Measurements from ENCODE around the gene SHPK. TPM values are rescaled to one million over a fixed set of nuclear protein-coding genes. Genes with fewer than 3 reads are reported as not detected.
A peak's percentile ranks its signal among the peaks of the same experiment; 100 is the strongest.

The SHPK gene
- total and polyA plus RNA-seq, 2 of the 4 experiments (the other 2 are of a cell fraction) = 11.1 to 14.3 TPM

DNA sequence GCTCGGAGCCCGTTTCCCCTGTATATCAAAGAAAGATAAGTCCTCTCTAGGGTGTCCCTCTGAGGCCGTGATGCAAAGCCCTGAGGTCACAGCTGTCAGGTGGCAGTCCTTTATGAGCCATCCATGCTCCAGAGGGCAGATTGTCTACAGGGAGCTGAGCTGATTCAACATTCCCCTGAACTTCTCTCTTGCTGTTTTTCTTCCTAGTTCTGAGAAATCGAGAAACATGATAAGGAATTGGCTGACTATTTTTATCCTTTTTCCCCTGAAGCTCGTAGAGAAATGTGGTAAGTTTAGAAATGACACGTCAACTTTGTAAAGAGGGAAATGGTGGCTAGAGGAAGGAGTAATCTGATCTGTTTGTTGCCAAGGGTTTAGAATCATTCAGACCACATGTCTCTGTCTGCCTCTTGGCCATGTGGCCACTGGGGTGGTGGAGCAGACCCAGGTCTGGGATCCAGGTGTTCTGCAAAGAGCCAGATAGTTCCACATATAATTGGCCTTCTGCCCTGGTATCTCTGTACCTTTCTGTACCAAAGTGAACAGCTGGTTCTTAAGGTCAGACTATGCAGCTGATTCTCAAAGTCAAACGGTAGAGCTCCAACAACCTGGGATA, 4.0 kb upstream of the SHPK start:
- Histone ChIP-seq H2BK15ac (ENCODE audit: low read depth, low read length) (no peak overlapping the region; the same call in 2 of the 3 replicates), H3K4me3 (ENCODE audit: insufficient read depth, low read depth, low read length) (no peak overlapping the region), H4K91ac (ENCODE audit: insufficient read depth, low read depth, low read length) (no peak overlapping the region), H4K8ac (ENCODE audit: low read depth in 2 of 2, low read length in 2 of 2) (peak overlapping the region in 1 of 2 experiments; percentile 32; a peak in 1 of 4 replicates), H3K9me1 (ENCODE audit: insufficient read depth, low read length) (peaks cover 8% of the 10 kb centered on the region; the same call in 1 of the 2 replicates), H2BK5ac (ENCODE audit: low read depth, low read length, poor library complexity, severe bottlenecking) (peak overlapping the region; percentile 35), H3K27ac (ENCODE audit: insufficient read depth, low read length) (peak overlapping the region; percentile 41; the same call in 1 of the 2 replicates), H3K14ac (replicated peaks; ENCODE audit: low read depth, low read length) (no peak overlapping the region), H3K18ac (ENCODE audit: low read depth, low read length) (no peak overlapping the region), H3K4ac (ENCODE audit: low read depth, low read length) (no peak overlapping the region), H2AK9ac (replicated peaks; ENCODE audit: low read depth, low read length, poor library complexity) (peak overlapping the region; percentile 83), H4K5ac (ENCODE audit: low read depth, low read length) (no peak overlapping the region), H2AFZ (replicated peaks; ENCODE audit: low read length, poor library complexity) (peak overlapping the region; percentile 34), H3K4me1 (ENCODE audit: control insufficient read depth, insufficient read depth, low read length) (peaks cover 5% of the 10 kb centered on the region), H4K20me1 (ENCODE audit: insufficient read depth, low read length) (peaks cover 3% of the 10 kb centered on the region; the same call in 1 of the 2 replicates), H3K79me1 (ENCODE audit: low read depth in 1 of 2, low read length in 2 of 2) (peaks cover 7 to 28% of the 10 kb centered on the region in 2 experiments), H3K9ac (ENCODE audit: low read depth, low read length) (no peak overlapping the region), H2BK120ac (ENCODE audit: low read depth, low read length) (no peak overlapping the region), H3K23ac (ENCODE audit: low read depth, low read length) (no peak overlapping the region), H2AK5ac (ENCODE audit: low read depth, low read length) (no peak overlapping the region), H3K56ac (ENCODE audit: extremely low read depth, insufficient read depth, low read length) (no peak overlapping the region), H3K36me3 (ENCODE audit: control insufficient read depth, insufficient read depth, low read length) (peaks cover 12% of the 10 kb centered on the region; the same call in 1 of the 2 replicates), H3K27me3 (ENCODE audit: control insufficient read depth, insufficient read depth, low read length) (no peaks in the 10 kb centered on the region), H3K9me3 (ENCODE audit: control insufficient read depth, insufficient read depth, low read length) (no peaks in the 10 kb centered on the region), H3K4me2 (ENCODE audit: low read depth, low read length) (peak overlapping the region; percentile 7; the same call in 1 of the 2 replicates), H2BK20ac (ENCODE audit: low read depth, low read length) (no peak overlapping the region)
- intact Hi-C loops (cut with micrococcal nuclease) = loop anchor here (5.0 kb wide), 1 partner anchor 103 kb away; no protein-coding TSS in a partner anchor
- in situ Hi-C loops (cut with MboI; ENCODE audit: low sequenced_read_pairs) = loop anchor here (10.0 kb wide), 2 partner anchors 595 to 805 kb away; no protein-coding TSS in a partner anchor
- DNase-seq (peak; percentile 74), ATAC-seq (ENCODE audit: low read depth) (no peak)
- POLR2A ChIA-PET (ENCODE audit: unreplicated experiment) = no interaction called here
- CTCF ChIA-PET = no interaction called here
- BruUV-seq (replicated peaks) = no TSS peak
- 90% methylated on average over 2 of the region's 7 CpGs; no CpG with 5 or more reads in 1 of the 2 experiments for WGBS, 2 experiments (ENCODE audit: extremely low coverage in 2 of 2, insufficient read length in 1 of 2)
- TF ChIP-seq, protein P1, sequence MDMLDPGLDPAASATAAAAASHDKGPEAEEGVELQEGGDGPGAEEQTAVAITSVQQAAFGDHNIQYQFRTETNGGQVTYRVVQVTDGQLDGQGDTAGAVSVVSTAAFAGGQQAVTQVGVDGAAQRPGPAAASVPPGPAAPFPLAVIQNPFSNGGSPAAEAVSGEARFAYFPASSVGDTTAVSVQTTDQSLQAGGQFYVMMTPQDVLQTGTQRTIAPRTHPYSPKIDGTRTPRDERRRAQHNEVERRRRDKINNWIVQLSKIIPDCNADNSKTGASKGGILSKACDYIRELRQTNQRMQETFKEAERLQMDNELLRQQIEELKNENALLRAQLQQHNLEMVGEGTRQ (IDR thresholded peaks at IDR 0.05; ENCODE audit: low read depth, low read length) = peak; percentile 62; the same call in 1 of the 2 replicates
- TF ChIP-seq MXI1 (IDR thresholded peaks at IDR 0.05; ENCODE audit: borderline replicate concordance, low read depth, low read length) (peak; percentile 93), RAD21 (IDR thresholded peaks at IDR 0.05; ENCODE audit: low read length) (no peak), POLR2A (IDR thresholded peaks at IDR 0.05; ENCODE audit: low read depth, low read length) (no peak), BHLHE40 (IDR thresholded peaks at IDR 0.05; ENCODE audit: low read depth, low read length) (no peak)
- TF ChIP-seq, protein P2, sequence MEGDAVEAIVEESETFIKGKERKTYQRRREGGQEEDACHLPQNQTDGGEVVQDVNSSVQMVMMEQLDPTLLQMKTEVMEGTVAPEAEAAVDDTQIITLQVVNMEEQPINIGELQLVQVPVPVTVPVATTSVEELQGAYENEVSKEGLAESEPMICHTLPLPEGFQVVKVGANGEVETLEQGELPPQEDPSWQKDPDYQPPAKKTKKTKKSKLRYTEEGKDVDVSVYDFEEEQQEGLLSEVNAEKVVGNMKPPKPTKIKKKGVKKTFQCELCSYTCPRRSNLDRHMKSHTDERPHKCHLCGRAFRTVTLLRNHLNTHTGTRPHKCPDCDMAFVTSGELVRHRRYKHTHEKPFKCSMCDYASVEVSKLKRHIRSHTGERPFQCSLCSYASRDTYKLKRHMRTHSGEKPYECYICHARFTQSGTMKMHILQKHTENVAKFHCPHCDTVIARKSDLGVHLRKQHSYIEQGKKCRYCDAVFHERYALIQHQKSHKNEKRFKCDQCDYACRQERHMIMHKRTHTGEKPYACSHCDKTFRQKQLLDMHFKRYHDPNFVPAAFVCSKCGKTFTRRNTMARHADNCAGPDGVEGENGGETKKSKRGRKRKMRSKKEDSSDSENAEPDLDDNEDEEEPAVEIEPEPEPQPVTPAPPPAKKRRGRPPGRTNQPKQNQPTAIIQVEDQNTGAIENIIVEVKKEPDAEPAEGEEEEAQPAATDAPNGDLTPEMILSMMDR (conservative IDR thresholded peaks at IDR 0.05; ENCODE audit: low read depth, low read length) = no peak
- dilution Hi-C loops (cut with HindIII; ENCODE audit: low sequenced_read_pairs, unreplicated experiment) = no loop called here
